ENCODE results near the gene IL36RN.

GRCh38 chr2:113060396-113060795, 1.4 kb downstream of the IL36RN start:
- no peak for TF ChIP-seq CTCF (IDR thresholded peaks at IDR 0.05)
- no peak for TF ChIP-seq POLR2A (IDR thresholded peaks at IDR 0.05)

All from thyroid gland (tissue), 4 donors.